Ecto neural progenitor cell (in vitro differentiated cells): ENCODE measurements around the gene NPC1.

Experiments
- DNase-seq: peaks from one replicate; pipeline ENCODE4 v3.0.0-alpha.2; 2018; ENCODE audit warnings: low spot score

NPC1 gene

GRCh38 chr18:23485386-23485785 is 100.9 kb downstream of the NPC1 start:
- no peak for DNase-seq

GRCh38 chr18:23484561-23485182 is 101.6 kb downstream of the NPC1 start:
- DNase-seq, result no peak
